Esophagus squamous epithelium (tissue), 5 donors: Measurements from ENCODE around the gene SLC9A8. TPM values are rescaled to one million over a fixed set of nuclear protein-coding genes. Genes with fewer than 3 reads are reported as not detected.

Experiments used
- DNase-seq: peaks from one replicate; lab custom pipeline; 2025; lab: John Stamatoyannopoulos, UW
- H3K27ac ChIP-seq, 4 donors: fragments of 200-600 bp; sonication (generic); one replicate each; pipeline ENCODE4 v1.5.1; 2016 to 2019; ENCODE audit warnings: mild to moderate bottlenecking in 1 of 4
- H3K27me3 ChIP-seq, 4 donors: fragments of 200-600 bp; sonication (generic); 1 replicate in 3 of 4; 2 replicates in 1 of 4; pipeline versions ENCODE4 v1.5.1 to v1.6.0; 2017 to 2021; ENCODE audit warnings: antibody characterized with exemption in 1 of 4
- H3K36me3 ChIP-seq, 3 donors: fragments of 200-600 bp; sonication (generic); one replicate each; pipeline ENCODE4 v1.5.1; 2016 to 2019
- H3K4me1 ChIP-seq, 3 donors: fragments of 200-600 bp; sonication (generic); one replicate each; pipeline ENCODE4 v1.5.1; 2017 to 2019
- H3K4me3 ChIP-seq, 4 donors: fragments of 200-600 bp; sonication (generic); 1 replicate in 3 of 4; 2 replicates in 1 of 4; pipeline ENCODE4 v1.5.1; 2016 to 2019; ENCODE audit warnings: mild to moderate bottlenecking in 2 of 4, moderate library complexity in 1 of 4
- H3K9me3 ChIP-seq, 3 donors: fragments of 200-600 bp; sonication (generic); one replicate each; pipeline ENCODE4 v1.5.1; 2016 to 2019
- POLR2A ChIP-seq, 4 donors: fragments of 450-650 bp; IDR thresholded peaks; one replicate each; pipeline ENCODE4 v1.6.1; 2017; ENCODE audit warnings: antibody characterized with exemption in 4 of 4, mild to moderate bottlenecking in 4 of 4, moderate library complexity in 3 of 4
- WGBS, 2 donors: methylation state at CpG; one replicate each; pipeline ENCODE4 v1.1.5; 2018; 5-methylcytosine and 5-hydroxymethylcytosine counted together
- intact Hi-C: fragments of 100-400 bp; cut with DNase I; formaldehyde crosslinking; loops from one replicate; pipeline ENCODE4 v1.15.0; 2022
- total RNA-seq, 4 donors: library from RNA; depleted of rRNA; stranded (reverse); fragments of >200 nt; gene quantifications; one replicate each; pipeline ENCODE4 v1.1.0, GENCODE V29; 2016
- TF ChIP-seq, protein P1 (sequence below), 6 experiments: fragments of 450-650 bp in 4 of 6; fragments of 200-600 bp in 2 of 6; sonication (generic) in 2 of 6; IDR thresholded peaks; one replicate each; pipeline ENCODE4 v1.5.1; 2016 to 2019; ENCODE audit warnings: antibody characterized with exemption in 6 of 6, mild to moderate bottlenecking in 4 of 6, moderate library complexity in 4 of 6
- donor health status: DM: yes; HTN: yes; CAD: no.

The SLC9A8 gene
- total RNA-seq, 4 donors from 2014 or later: 11.5 to 14.1 (median 11.9) TPM

DNA sequence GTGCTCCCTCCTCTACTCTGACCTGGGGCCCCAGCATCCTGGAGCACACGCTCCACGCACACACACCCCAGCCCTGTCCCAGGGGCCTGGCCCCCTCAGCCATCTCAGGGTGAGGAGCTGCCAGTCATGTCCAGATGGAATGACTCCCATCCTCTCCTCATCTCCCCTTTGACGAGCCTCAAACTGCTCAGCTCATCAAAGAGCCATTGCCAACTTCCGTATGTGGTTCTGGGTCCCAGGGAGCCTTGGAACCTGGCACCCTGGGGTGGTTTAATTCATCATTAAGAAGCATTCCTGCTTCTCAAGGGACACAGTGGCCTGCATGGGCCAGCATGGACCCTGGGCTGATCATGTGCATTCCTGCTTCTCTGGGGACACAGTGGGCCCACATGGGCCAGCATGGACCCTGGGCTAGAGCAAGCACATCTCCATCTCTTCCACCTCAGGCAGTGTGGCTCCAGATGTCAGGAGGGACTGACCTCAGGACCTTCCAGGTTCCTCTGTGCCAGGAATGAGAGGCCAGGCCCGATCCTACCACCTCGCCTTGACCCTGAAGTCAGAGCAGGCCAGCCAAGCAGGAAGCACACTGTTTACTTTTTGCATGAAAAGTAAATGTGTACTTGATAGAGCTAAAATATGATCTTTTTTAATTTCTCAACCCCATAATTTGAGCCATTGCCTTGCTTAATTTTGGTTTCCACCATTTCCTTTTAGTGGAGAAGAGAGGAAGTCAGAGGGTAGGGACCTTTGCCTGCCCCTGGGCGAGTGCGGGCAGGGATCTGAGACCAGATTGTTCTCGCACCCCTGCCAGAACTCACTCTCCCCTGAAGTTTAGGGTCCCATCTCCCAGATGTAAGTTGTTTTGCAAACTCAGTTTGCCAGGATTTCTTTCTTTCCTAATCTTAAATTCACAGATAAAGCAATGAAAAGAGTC lies 76.6 kb downstream of the SLC9A8 start:
- H3K27me3 ChIP-seq: no peaks in the 10 kb centered on the region
- H3K4me3 ChIP-seq: no peak overlapping the region
- 58 to 68% methylated on average over 6 to 8 of the region's 9 CpGs for WGBS, 2 donors
- DNase-seq: no peak
- H3K36me3 ChIP-seq: peaks cover 13 to 62% (median 16%) of the 10 kb centered on the region in 3 donors
- no peaks in the 10 kb centered on the region for H3K9me3 ChIP-seq
- intact Hi-C loops: loop anchor here (10.0 kb wide), 1 partner anchor 344 kb away; no protein-coding TSS in a partner anchor
- peaks cover 0 to 78% (median 19%) of the 10 kb centered on the region in 3 donors for H3K4me1 ChIP-seq
- peak overlapping the region in 2 of 4 donors; percentile 16 to 44 for H3K27ac ChIP-seq
- TF ChIP-seq POLR2A (IDR thresholded peaks at IDR 0.05): no peak
- TF ChIP-seq, protein P1, sequence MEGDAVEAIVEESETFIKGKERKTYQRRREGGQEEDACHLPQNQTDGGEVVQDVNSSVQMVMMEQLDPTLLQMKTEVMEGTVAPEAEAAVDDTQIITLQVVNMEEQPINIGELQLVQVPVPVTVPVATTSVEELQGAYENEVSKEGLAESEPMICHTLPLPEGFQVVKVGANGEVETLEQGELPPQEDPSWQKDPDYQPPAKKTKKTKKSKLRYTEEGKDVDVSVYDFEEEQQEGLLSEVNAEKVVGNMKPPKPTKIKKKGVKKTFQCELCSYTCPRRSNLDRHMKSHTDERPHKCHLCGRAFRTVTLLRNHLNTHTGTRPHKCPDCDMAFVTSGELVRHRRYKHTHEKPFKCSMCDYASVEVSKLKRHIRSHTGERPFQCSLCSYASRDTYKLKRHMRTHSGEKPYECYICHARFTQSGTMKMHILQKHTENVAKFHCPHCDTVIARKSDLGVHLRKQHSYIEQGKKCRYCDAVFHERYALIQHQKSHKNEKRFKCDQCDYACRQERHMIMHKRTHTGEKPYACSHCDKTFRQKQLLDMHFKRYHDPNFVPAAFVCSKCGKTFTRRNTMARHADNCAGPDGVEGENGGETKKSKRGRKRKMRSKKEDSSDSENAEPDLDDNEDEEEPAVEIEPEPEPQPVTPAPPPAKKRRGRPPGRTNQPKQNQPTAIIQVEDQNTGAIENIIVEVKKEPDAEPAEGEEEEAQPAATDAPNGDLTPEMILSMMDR (IDR thresholded peaks at IDR 0.05): no peak

GRCh38 chr20:49889935-49890333 lies 77.3 kb downstream of the SLC9A8 start:
- Histone ChIP-seq H3K27me3 (no peaks in the 10 kb centered on the region), H3K4me3 (no peak overlapping the region), H3K36me3 (peaks cover 6 to 55% (median 9%) of the 10 kb centered on the region in 3 donors), H3K27ac (peak overlapping the region in 1 of 4 donors; percentile 44), H3K9me3 (no peaks in the 10 kb centered on the region), H3K4me1 (peaks cover 0 to 78% (median 19%) of the 10 kb centered on the region in 3 donors)
- intact Hi-C loops: loop anchor here (10.0 kb wide), 1 partner anchor 345 kb away; no protein-coding TSS in a partner anchor
- 52 to 55% methylated on average over 7 to 8 of the region's 9 CpGs for WGBS, 2 donors
- no peak for DNase-seq
- TF ChIP-seq, protein P1 (IDR thresholded peaks at IDR 0.05): peak in 4 of 6 experiments; percentile 16 to 61 (median 40)
- TF ChIP-seq POLR2A (IDR thresholded peaks at IDR 0.05): no peak

GRCh38 chr20:49890471-49891361 lies 78.1 kb downstream of the SLC9A8 start:
- Histone ChIP-seq H3K4me3 (no peak overlapping the region), H3K27ac (peak overlapping the region in 1 of 4 donors; percentile 44), H3K9me3 (no peaks in the 10 kb centered on the region), H3K4me1 (peaks cover 0 to 78% (median 19%) of the 10 kb centered on the region in 3 donors), H3K27me3 (no peaks in the 10 kb centered on the region), H3K36me3 (peaks cover 2 to 47% (median 8%) of the 10 kb centered on the region in 3 donors)
- 77 to 83% methylated on average over 1 to 13 of the region's 21 CpGs for WGBS, 2 donors
- intact Hi-C loops: no loop called here
- DNase-seq: no peak
- no peak for TF ChIP-seq POLR2A (IDR thresholded peaks at IDR 0.05)
- TF ChIP-seq, protein P1 (IDR thresholded peaks at IDR 0.05): no peak

- DNase-seq: no peak
- no peaks in the 10 kb centered on the region for H3K27me3 ChIP-seq
- no peak for TF ChIP-seq POLR2A (IDR thresholded peaks at IDR 0.05)
- TF ChIP-seq, protein P1 (IDR thresholded peaks at IDR 0.05): no peak
- peak overlapping the region in 1 of 4 donors; percentile 19 for H3K27ac ChIP-seq
- no peak overlapping the region for H3K4me3 ChIP-seq
- 72 to 88% methylated on average over 7 of the region's 13 CpGs for WGBS, 2 donors
- H3K36me3 ChIP-seq: peaks cover 0 to 38% (median 5%) of the 10 kb centered on the region in 3 donors
- H3K9me3 ChIP-seq: no peaks in the 10 kb centered on the region
- peaks cover 0 to 75% (median 19%) of the 10 kb centered on the region in 3 donors for H3K4me1 ChIP-seq
- intact Hi-C loops: no loop called here
Observed at GRCh38 chr20:49891476-49892110, 79.0 kb downstream of the SLC9A8 start.
